A673 (cell line): ENCODE data around the gene SNAPC5.

Experiments
- EZH2 ChIP-seq: fragments of 200-600 bp; sonication (generic); IDR thresholded peaks from 2 replicates; pipeline ENCODE4 v1.6.1; 2017; ENCODE audit warnings: borderline replicate concordance, low read depth, mild to moderate bottlenecking, mixed read lengths, antibody characterized with exemption, low read length; ENCODE audit not compliant: poor library complexity, severe bottlenecking
- TF ChIP-seq, protein P1 (sequence below): fragments of 300-800, 200-600 bp; sonication (generic); conservative IDR thresholded peaks from 2 replicates; pipeline ENCODE4 v1.5.1; 2017; ENCODE audit warnings: low read depth, mild to moderate bottlenecking, antibody characterized with exemption, low read length, moderate library complexity, mixed read lengths

DNA sequence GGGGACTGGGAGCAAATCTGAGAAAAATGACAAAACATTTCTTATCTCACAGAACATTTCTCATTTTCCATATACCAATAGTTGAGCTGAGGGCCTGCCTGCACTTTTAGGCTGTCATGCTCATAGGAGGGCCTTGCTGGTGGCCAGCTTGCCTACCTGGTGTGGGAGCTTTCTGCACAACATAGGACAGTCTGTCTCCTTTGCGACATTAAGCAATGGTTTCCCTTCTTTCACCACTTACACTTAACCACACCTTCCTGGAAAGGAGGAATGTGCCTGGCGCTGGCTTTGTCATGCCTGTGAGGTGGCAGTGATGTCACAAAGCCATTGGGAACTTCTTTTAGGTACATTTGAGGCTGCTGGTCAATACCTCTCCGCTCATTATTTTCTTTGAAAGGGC, 5.7 kb downstream of the SNAPC5 start:
- TF ChIP-seq, protein P1, sequence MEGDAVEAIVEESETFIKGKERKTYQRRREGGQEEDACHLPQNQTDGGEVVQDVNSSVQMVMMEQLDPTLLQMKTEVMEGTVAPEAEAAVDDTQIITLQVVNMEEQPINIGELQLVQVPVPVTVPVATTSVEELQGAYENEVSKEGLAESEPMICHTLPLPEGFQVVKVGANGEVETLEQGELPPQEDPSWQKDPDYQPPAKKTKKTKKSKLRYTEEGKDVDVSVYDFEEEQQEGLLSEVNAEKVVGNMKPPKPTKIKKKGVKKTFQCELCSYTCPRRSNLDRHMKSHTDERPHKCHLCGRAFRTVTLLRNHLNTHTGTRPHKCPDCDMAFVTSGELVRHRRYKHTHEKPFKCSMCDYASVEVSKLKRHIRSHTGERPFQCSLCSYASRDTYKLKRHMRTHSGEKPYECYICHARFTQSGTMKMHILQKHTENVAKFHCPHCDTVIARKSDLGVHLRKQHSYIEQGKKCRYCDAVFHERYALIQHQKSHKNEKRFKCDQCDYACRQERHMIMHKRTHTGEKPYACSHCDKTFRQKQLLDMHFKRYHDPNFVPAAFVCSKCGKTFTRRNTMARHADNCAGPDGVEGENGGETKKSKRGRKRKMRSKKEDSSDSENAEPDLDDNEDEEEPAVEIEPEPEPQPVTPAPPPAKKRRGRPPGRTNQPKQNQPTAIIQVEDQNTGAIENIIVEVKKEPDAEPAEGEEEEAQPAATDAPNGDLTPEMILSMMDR = no peak
- TF ChIP-seq EZH2 = no peak
